Measurements from ENCODE around the gene CNIH2. TPM values are rescaled to one million over a fixed set of nuclear protein-coding genes. Genes with fewer than 3 reads are reported as not detected.

Gene CNIH2
- total and polyA plus RNA-seq, 2 of the 8 experiments (the other 6 are each of a cell fraction or from before 2014, with no cell fraction given), result 12.5 to 15.8 TPM

DNA sequence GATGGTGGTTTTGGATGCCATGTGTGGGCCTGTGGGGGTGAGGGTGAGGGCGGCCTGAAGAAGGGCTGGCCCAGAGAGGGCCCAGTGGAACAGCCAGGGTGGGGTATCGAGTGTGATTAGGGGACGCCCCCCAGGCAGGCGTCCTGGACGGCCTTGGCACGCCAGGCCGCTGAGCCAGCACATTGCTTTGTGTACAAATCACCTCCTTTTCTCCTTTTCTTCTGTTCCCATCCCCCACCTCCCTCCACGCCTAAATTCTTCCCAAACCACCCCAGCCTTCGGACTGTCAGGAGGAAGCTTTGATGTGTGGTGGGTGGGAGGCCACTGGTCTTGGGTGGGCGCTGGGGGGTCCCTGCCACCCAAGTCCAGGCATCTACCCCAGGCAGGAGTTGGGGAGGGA lies 46.7 kb downstream of the CNIH2 start:
- ChIA-PET CTCF (ENCODE audit: partially characterized antibody) (interaction anchor here (1.2 to 4.0 kb wide), 3 partner anchors 12 to 39 kb away, joined by 3 to 73 read pairs (median 6); no protein-coding TSS in a partner anchor), POLR2A (ENCODE audit: partially characterized antibody) (interaction anchor here (1.2 to 2.2 kb wide), 2 partner anchors 11 to 13 kb away, joined by 3 to 6 read pairs; no protein-coding TSS in a partner anchor)
- no peak overlapping the region for H2AK5ac ChIP-seq (ENCODE audit: low read depth, low read length)
- no peaks in the 10 kb centered on the region for H3K36me3 ChIP-seq (ENCODE audit: control insufficient read depth in 2 of 4, insufficient read depth in 4 of 4, low read length in 3 of 4)
- H3K23ac ChIP-seq (ENCODE audit: insufficient read length), result no peak overlapping the region
- no peak overlapping the region for H4K5ac ChIP-seq (ENCODE audit: insufficient read length, low read depth, low read length)
- peaks cover 5 to 13% (median 8%) of the 10 kb centered on the region in 4 experiments; a peak in 6 of 7 replicates for H3K4me1 ChIP-seq (replicated peaks in 1 of 4; ENCODE audit: control insufficient read depth in 3 of 4, insufficient read depth in 4 of 4, low read length in 3 of 4)
- peak overlapping the region; percentile 41 for H4K91ac ChIP-seq (replicated peaks; ENCODE audit: insufficient read length, low read length)
- H2BK20ac ChIP-seq (ENCODE audit: low read length), result no peak overlapping the region; the same call in 1 of the 2 replicates
- H3K27me3 ChIP-seq (replicated peaks in 1 of 4; ENCODE audit: control insufficient read depth in 3 of 4, extremely low read depth in 1 of 4, insufficient read depth in 3 of 4, low read length in 3 of 4), result peaks cover 0 to 7% (median 6%) of the 10 kb centered on the region in 4 experiments; a peak in 3 of 7 replicates
- H3K9me3 ChIP-seq (ENCODE audit: insufficient read depth in 2 of 2, low read depth in 1 of 2, low read length in 1 of 2), result no peaks in the 10 kb centered on the region
- WGBS, 2 experiments (ENCODE audit: extremely low coverage in 1 of 2, insufficient coverage in 1 of 2, insufficient read length in 1 of 2, insufficient replicate concordance in 2 of 2, low coverage in 1 of 2, low lambda C conversion rate in 2 of 2, missing lambda C conversion rate in 1 of 2), result 79% methylated on average over 9 of the region's 10 CpGs; no CpG with 5 or more reads in 1 of the 2 experiments
- H3K4me2 ChIP-seq (ENCODE audit: insufficient read depth in 1 of 2, low read depth in 2 of 2, low read length in 2 of 2), result no peak overlapping the region
- peak overlapping the region; percentile 75 for H4K8ac ChIP-seq (ENCODE audit: extremely low read depth, insufficient read depth, low read length)
- H2BK5ac ChIP-seq (ENCODE audit: low read depth, low read length), result peak overlapping the region; percentile 76
- H2BK120ac ChIP-seq (replicated peaks; ENCODE audit: low read depth, low read length), result no peak overlapping the region
- H2AFZ ChIP-seq (ENCODE audit: low read length), result no peak overlapping the region
- H3K14ac ChIP-seq (ENCODE audit: insufficient read length), result no peak overlapping the region
- H3K9ac ChIP-seq (replicated peaks in 1 of 4; ENCODE audit: extremely low read depth in 1 of 4, low read depth in 3 of 4, low read length in 3 of 4), result no peak overlapping the region; a peak in 1 of 7 replicates
- FAIRE-seq (no peak), DNase-seq (ENCODE audit: low read depth in 1 of 2, low spot score in 2 of 2) (no peak)
- no peak overlapping the region for H3K4ac ChIP-seq (replicated peaks; ENCODE audit: insufficient read length, low read depth, low read length)
- H3K4me3 ChIP-seq (ENCODE audit: extremely low read depth in 1 of 4, insufficient read depth in 2 of 4, low read depth in 3 of 4, low read length in 4 of 4), result no peak overlapping the region
- TF ChIP-seq ASH2L (IDR thresholded peaks at IDR 0.05; ENCODE audit: low read length) (peak; percentile 37), CHD2 (IDR thresholded peaks at IDR 0.05; ENCODE audit: low read length) (no peak)
- H3K79me1 ChIP-seq (ENCODE audit: low read depth, low read length), result no peaks in the 10 kb centered on the region
- no peaks in the 10 kb centered on the region for H3K79me2 ChIP-seq (ENCODE audit: control insufficient read depth in 1 of 2, insufficient read depth in 2 of 2, low read length in 2 of 2)
- H3K18ac ChIP-seq (ENCODE audit: extremely low read depth, low read length), result no peak overlapping the region; the same call in 1 of the 2 replicates
- no peak overlapping the region for H3K27ac ChIP-seq (ENCODE audit: low read depth, low read length)
- no peaks in the 10 kb centered on the region for H4K20me1 ChIP-seq (replicated peaks in 1 of 2; ENCODE audit: control insufficient read depth in 1 of 2, insufficient read depth in 2 of 2, low read length in 2 of 2)
- H2BK15ac ChIP-seq (ENCODE audit: low read length), result peak overlapping the region; percentile 12; the same call in 1 of the 2 replicates
- H3K56ac ChIP-seq (replicated peaks; ENCODE audit: insufficient read length, low read depth, low read length), result no peak overlapping the region
- 0 out of 2 replicates have a peak overlapping the region, but pooled peaks have one; percentile 5 for H2BK12ac ChIP-seq (ENCODE audit: low read depth, low read length)
- peaks cover 3% of the 10 kb centered on the region; the same call in 1 of the 2 replicates for H3K23me2 ChIP-seq (ENCODE audit: low read depth, low read length)

Data from H1 (cell line).